Sigmoid colon (tissue), 7 donors: ENCODE data around the gene NLRP9. TPM values are rescaled to one million over a fixed set of nuclear protein-coding genes. Genes with fewer than 3 reads are reported as not detected.

ENCODE experiments used
- DNase-seq: peaks from one replicate; pipeline ENCODE4 v3.0.0-alpha.2; 2019
- H3K27ac ChIP-seq, 4 donors: fragments of 200-600 bp; sonication (generic); one replicate each; pipeline ENCODE4 v1.5.1; 2016 to 2019; ENCODE audit warnings: mild to moderate bottlenecking in 1 of 4
- H3K27me3 ChIP-seq, 3 donors: fragments of 200-600 bp; sonication (generic); one replicate each; pipeline ENCODE4 v1.5.1; 2019; ENCODE audit warnings: mild to moderate bottlenecking in 1 of 3
- H3K36me3 ChIP-seq, 4 donors: fragments of 200-600 bp; sonication (generic); one replicate each; pipeline ENCODE4 v1.5.1; 2016 to 2019
- H3K4me1 ChIP-seq, 4 donors: fragments of 200-600 bp; sonication (generic); one replicate each; pipeline ENCODE4 v1.5.1; 2017 to 2019
- H3K4me3 ChIP-seq, 4 donors: fragments of 200-600 bp; sonication (generic); one replicate each; pipeline ENCODE4 v1.5.1; 2017 to 2019; ENCODE audit warnings: mild to moderate bottlenecking in 2 of 4, moderate library complexity in 1 of 4
- H3K9me3 ChIP-seq, 4 donors: fragments of 200-600 bp in 3 of 4; sonication (generic) in 3 of 4; one replicate each; pipeline versions ENCODE4 v1.5.1 to v1.6.1; 2013 to 2019
- EP300 ChIP-seq, 4 donors: sonication (generic); formaldehyde crosslinking; IDR thresholded peaks; one replicate each; pipeline ENCODE4 v1.6.1; 2017; ENCODE audit warnings: antibody characterized with exemption in 4 of 4
- POLR2A ChIP-seq, 2 donors: fragments of 450-650 bp; IDR thresholded peaks; one replicate each; pipeline ENCODE4 v1.6.1; 2016; ENCODE audit warnings: antibody characterized with exemption in 2 of 2, mild to moderate bottlenecking in 2 of 2, moderate library complexity in 2 of 2
- POLR2AphosphoS5 ChIP-seq, 4 donors: sonication (generic); formaldehyde crosslinking; IDR thresholded peaks; one replicate each; pipeline ENCODE4 v1.6.1; 2017; ENCODE audit warnings: antibody characterized with exemption in 4 of 4
- WGBS, 2 donors: extraction: QIAGEN DNeasy Blood & Tissue Kit; methylation state at CpG; one replicate each; pipeline ENCODE4 v1.1.7; 2013; 5-methylcytosine and 5-hydroxymethylcytosine counted together
- intact Hi-C: fragments of 100-400 bp; cut with DNase I; formaldehyde crosslinking; loops from one replicate; pipeline ENCODE4 v1.15.1; 2023
- polyA plus RNA-seq, 3 donors: library from polyadenylated mRNA; stranded (reverse); fragments of 200-250 nt; gene quantifications; one replicate each; pipeline ENCODE4 v1.2.3, GENCODE V29; 2013
- total RNA-seq, 4 donors: library from RNA; depleted of rRNA; stranded (reverse); fragments of >200 nt; gene quantifications; one replicate each; pipeline ENCODE4 v1.1.0, GENCODE V29; 2016
- TF ChIP-seq, protein P1 (sequence below), 4 experiments: fragments of 450-650 bp in 3 of 4; fragments of 200-600 bp in 1 of 4; IDR thresholded peaks; one replicate each; pipeline ENCODE4 v1.5.1; 2016 to 2019; ENCODE audit warnings: antibody characterized with exemption in 4 of 4, mild to moderate bottlenecking in 3 of 4, moderate library complexity in 2 of 4
- donor health status: healthy with polysubstance abuse.
- donor health status: Bipolar disorder and iron deficiency.
- donor health status: healthy.

Gene NLRP9
- total and polyA plus RNA-seq, 7 donors: not detected

GRCh38 chr19:55689411-55690108, 48.6 kb downstream of the NLRP9 start:
- no peak for TF ChIP-seq POLR2AphosphoS5 (IDR thresholded peaks at IDR 0.05)
- intact Hi-C loops: no loop called here
- WGBS, 2 donors: 75 to 92% methylated on average over 35 of the region's 35 CpGs
- Histone ChIP-seq H3K4me1 (peaks cover 0 to 7% (median 0%) of the 10 kb centered on the region in 4 donors), H3K36me3 (peaks cover 36 to 96% (median 63%) of the 10 kb centered on the region in 4 donors), H3K27ac (no peak overlapping the region), H3K4me3 (no peak overlapping the region), H3K27me3 (no peaks in the 10 kb centered on the region), H3K9me3 (no peaks in the 10 kb centered on the region)
- peak; percentile 56 for DNase-seq

DNA sequence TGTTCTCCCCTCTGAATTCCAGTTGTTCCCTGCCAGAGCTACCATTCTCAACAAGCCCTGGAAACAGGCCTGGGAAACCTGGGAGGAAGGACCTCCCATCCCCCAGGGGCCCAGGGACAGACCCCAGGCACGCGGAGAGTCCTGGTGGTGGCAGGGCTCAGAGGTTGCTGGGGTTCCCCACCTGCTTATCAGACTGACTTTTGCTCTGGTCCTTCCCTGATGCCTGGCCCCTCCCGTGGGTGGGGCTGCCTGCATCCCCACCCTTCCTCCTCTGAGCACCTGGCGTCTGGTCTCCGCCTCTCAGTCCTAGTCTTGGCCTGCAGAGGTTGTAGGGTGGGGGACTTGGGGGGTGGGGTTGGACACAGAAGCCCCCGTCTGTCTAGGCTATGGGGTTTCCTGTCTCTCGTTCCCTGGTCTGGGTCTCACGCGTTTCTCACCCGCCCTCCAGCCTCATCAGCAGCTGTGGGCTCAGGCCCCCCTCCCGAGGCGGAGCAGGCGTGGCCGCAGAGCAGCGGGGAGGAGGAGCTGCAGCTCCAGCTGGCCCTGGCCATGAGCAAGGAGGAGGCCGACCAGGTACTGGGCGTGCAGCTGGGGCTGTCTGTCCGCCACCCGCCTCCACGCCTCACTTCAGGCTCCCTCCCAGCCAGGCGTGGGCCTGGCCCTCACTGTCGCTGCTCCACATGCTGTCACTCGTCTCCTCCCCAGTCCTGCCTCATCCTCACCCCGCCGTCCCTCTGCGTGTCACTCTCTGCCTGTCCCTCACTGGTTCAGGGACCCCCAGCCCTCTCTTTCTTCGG, 49.6 kb downstream of the NLRP9 start:
- intact Hi-C loops: no loop called here
- Histone ChIP-seq H3K4me3 (no peak overlapping the region), H3K36me3 (peaks cover 29 to 95% (median 60%) of the 10 kb centered on the region in 4 donors), H3K27me3 (no peaks in the 10 kb centered on the region), H3K9me3 (no peaks in the 10 kb centered on the region), H3K4me1 (peaks cover 0 to 7% (median 0%) of the 10 kb centered on the region in 4 donors), H3K27ac (no peak overlapping the region)
- peak; percentile 50 for DNase-seq
- TF ChIP-seq POLR2AphosphoS5 (IDR thresholded peaks at IDR 0.05) (no peak), EP300 (IDR thresholded peaks at IDR 0.05) (no peak), POLR2A (IDR thresholded peaks at IDR 0.05) (no peak)
- TF ChIP-seq, protein P1, sequence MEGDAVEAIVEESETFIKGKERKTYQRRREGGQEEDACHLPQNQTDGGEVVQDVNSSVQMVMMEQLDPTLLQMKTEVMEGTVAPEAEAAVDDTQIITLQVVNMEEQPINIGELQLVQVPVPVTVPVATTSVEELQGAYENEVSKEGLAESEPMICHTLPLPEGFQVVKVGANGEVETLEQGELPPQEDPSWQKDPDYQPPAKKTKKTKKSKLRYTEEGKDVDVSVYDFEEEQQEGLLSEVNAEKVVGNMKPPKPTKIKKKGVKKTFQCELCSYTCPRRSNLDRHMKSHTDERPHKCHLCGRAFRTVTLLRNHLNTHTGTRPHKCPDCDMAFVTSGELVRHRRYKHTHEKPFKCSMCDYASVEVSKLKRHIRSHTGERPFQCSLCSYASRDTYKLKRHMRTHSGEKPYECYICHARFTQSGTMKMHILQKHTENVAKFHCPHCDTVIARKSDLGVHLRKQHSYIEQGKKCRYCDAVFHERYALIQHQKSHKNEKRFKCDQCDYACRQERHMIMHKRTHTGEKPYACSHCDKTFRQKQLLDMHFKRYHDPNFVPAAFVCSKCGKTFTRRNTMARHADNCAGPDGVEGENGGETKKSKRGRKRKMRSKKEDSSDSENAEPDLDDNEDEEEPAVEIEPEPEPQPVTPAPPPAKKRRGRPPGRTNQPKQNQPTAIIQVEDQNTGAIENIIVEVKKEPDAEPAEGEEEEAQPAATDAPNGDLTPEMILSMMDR (IDR thresholded peaks at IDR 0.05): no peak
- 15 to 55% methylated on average over 27 of the region's 27 CpGs for WGBS, 2 donors

GRCh38 chr19:55687281-55688201, 50.7 kb downstream of the NLRP9 start:
- Histone ChIP-seq H3K4me3 (no peak overlapping the region), H3K9me3 (no peaks in the 10 kb centered on the region), H3K4me1 (peaks cover 0 to 7% (median 0%) of the 10 kb centered on the region in 4 donors), H3K27me3 (no peaks in the 10 kb centered on the region), H3K27ac (no peak overlapping the region), H3K36me3 (peaks cover 29 to 91% (median 52%) of the 10 kb centered on the region in 4 donors)
- DNase-seq: no peak
- 19 to 75% methylated on average over 22 of the region's 22 CpGs for WGBS, 2 donors
- intact Hi-C loops: no loop called here
- TF ChIP-seq POLR2A (IDR thresholded peaks at IDR 0.05) (no peak), EP300 (IDR thresholded peaks at IDR 0.05) (no peak), POLR2AphosphoS5 (IDR thresholded peaks at IDR 0.05) (no peak)
- TF ChIP-seq, protein P1 (IDR thresholded peaks at IDR 0.05): no peak

DNA sequence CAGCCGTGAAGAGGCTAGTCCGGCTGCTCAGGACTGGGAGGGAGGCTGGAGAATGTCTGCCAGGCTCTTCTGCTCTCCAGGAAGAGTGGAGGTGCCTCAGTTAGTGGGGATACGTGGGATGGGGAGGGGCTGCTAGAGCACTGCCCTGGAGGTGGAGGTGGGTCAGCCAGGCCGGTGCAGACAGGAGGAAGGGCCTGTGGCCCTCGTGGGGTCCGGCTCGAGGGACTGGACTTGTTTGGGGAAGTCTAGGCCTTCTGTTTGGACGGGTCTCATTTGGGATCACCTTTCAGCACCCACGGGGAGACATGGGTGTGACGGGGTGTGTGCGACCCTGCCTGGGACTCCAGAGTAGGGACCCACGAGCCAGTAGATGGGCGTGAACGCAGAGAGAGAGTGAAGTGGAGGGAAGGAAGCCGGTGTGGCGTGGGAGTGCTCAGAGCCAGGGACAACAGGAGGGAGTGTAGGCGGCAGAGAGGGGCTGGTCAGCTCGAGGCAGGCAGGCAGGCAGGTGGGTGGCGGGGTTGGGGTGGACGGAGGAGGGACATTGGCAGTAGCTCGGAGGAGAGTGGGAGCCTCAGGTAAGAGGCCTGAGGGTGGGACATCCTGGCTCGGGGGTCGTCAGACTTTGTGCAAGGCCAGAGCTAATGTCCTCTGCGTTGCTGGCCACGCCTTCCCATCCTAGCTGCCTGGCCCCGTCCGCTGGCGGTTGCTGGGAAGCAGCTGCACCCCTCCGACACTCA, 51.7 kb downstream of the NLRP9 start:
- 57 to 84% methylated on average over 29 of the region's 29 CpGs for WGBS, 2 donors
- intact Hi-C loops: no loop called here
- no peak for DNase-seq
- Histone ChIP-seq H3K4me1 (peaks cover 0 to 7% (median 0%) of the 10 kb centered on the region in 4 donors), H3K4me3 (no peak overlapping the region), H3K9me3 (no peaks in the 10 kb centered on the region), H3K27me3 (no peaks in the 10 kb centered on the region), H3K36me3 (peaks cover 29 to 80% (median 48%) of the 10 kb centered on the region in 4 donors), H3K27ac (no peak overlapping the region)
- no peak for TF ChIP-seq EP300 (IDR thresholded peaks at IDR 0.05)
- TF ChIP-seq, protein P1 (IDR thresholded peaks at IDR 0.05): no peak
- TF ChIP-seq POLR2AphosphoS5 (IDR thresholded peaks at IDR 0.05): no peak
- no peak for TF ChIP-seq POLR2A (IDR thresholded peaks at IDR 0.05)
